Breast epithelium (tissue), 4 donors: ENCODE data around the gene PRSS12. TPM values are rescaled to one million over a fixed set of nuclear protein-coding genes. Genes with fewer than 3 reads are reported as not detected.

ENCODE experiments used
- DNase-seq, 2 donors: peaks; one replicate each; pipeline ENCODE4 v3.0.0-alpha.2; 2019; ENCODE audit warnings: low spot score in 2 of 2
- H3K27ac ChIP-seq, 2 donors: fragments of 200-600 bp; sonication (generic) in 1 of 2; one replicate each; pipeline ENCODE4 v1.5.1; 2016 to 2019; ENCODE audit warnings: mild to moderate bottlenecking in 1 of 2
- H3K27me3 ChIP-seq, 2 donors: fragments of 200-600 bp; sonication (generic) in 1 of 2; one replicate each; pipeline versions ENCODE4 v1.5.1 to v1.6.0; 2017 to 2019; ENCODE audit warnings: control low read depth in 1 of 2, mild to moderate bottlenecking in 1 of 2
- H3K36me3 ChIP-seq: fragments of 200-600 bp; one replicate; pipeline ENCODE4 v1.5.1; 2019
- H3K4me1 ChIP-seq, 2 donors: fragments of 200-600 bp; sonication (generic); one replicate each; pipeline ENCODE4 v1.5.1; 2016 to 2019; ENCODE audit warnings: control low read depth in 1 of 2
- H3K4me3 ChIP-seq, 3 donors: fragments of 200-600 bp; sonication (generic); 1 replicate in 2 of 3; 2 replicates in 1 of 3; pipeline ENCODE4 v1.5.1; 2016 to 2019; ENCODE audit warnings: mild to moderate bottlenecking in 3 of 3, moderate library complexity in 2 of 3
- H3K9me3 ChIP-seq, 2 donors: fragments of 200-600 bp; sonication (generic) in 1 of 2; one replicate each; pipeline ENCODE4 v1.5.1; 2016 to 2019; ENCODE audit warnings: control low read depth in 1 of 2
- CTCF ChIP-seq, 3 donors: fragments of 450-650 bp; IDR thresholded peaks; one replicate each; pipeline ENCODE4 v1.5.1; 2016 to 2017; ENCODE audit warnings: antibody characterized with exemption in 3 of 3, mild to moderate bottlenecking in 3 of 3, moderate library complexity in 3 of 3
- POLR2A ChIP-seq: fragments of 450-650 bp; IDR thresholded peaks from one replicate; pipeline ENCODE4 v1.6.1; 2016; ENCODE audit warnings: antibody characterized with exemption, mild to moderate bottlenecking, moderate library complexity
- POLR2AphosphoS5 ChIP-seq, 3 donors: sonication (generic); formaldehyde crosslinking; IDR thresholded peaks; one replicate each; pipeline ENCODE4 v1.6.1; 2017; ENCODE audit warnings: antibody characterized with exemption in 3 of 3
- intact Hi-C: fragments of 100-400 bp; cut with DNase I; formaldehyde crosslinking; loops from one replicate; pipeline ENCODE4 v1.15.1; 2023; ENCODE audit warnings: low total_unique reads
- total RNA-seq, 3 donors: library from RNA; depleted of rRNA; stranded (reverse); fragments of >200 nt; gene quantifications; one replicate each; pipeline ENCODE4 v1.1.0, GENCODE V29; 2016

PRSS12 gene
- total RNA-seq, 3 donors from 2014 or later, result 0.64 to 3.6 (median 2.2) TPM

GRCh38 chr4:118335774-118336173 is 17.0 kb downstream of the PRSS12 start:
- H3K4me1 ChIP-seq, result no peaks in the 10 kb centered on the region
- H3K27me3 ChIP-seq, result no peaks in the 10 kb centered on the region
- no peaks in the 10 kb centered on the region for H3K36me3 ChIP-seq
- no peak for DNase-seq
- no peak overlapping the region for H3K27ac ChIP-seq
- TF ChIP-seq CTCF (IDR thresholded peaks at IDR 0.05) (no peak), POLR2AphosphoS5 (IDR thresholded peaks at IDR 0.05) (no peak), POLR2A (no peak)
- intact Hi-C loops, result no loop called here
- no peaks in the 10 kb centered on the region for H3K9me3 ChIP-seq
- no peak overlapping the region for H3K4me3 ChIP-seq

- no peaks in the 10 kb centered on the region for H3K36me3 ChIP-seq
- intact Hi-C loops, result no loop called here
- no peak for TF ChIP-seq CTCF (IDR thresholded peaks at IDR 0.05)
- no peaks in the 10 kb centered on the region for H3K4me1 ChIP-seq
- no peaks in the 10 kb centered on the region for H3K27me3 ChIP-seq
- H3K9me3 ChIP-seq, result no peaks in the 10 kb centered on the region
- no peak for DNase-seq
- H3K27ac ChIP-seq, result no peak overlapping the region
- no peak overlapping the region for H3K4me3 ChIP-seq
Measured at GRCh38 chr4:118335324-118335723, 17.5 kb downstream of the PRSS12 start.

- no peak overlapping the region for H3K27ac ChIP-seq
- intact Hi-C loops, result no loop called here
- no peak for DNase-seq
- H3K4me3 ChIP-seq, result no peak overlapping the region
- no peaks in the 10 kb centered on the region for H3K9me3 ChIP-seq
- H3K36me3 ChIP-seq, result no peaks in the 10 kb centered on the region
- no peaks in the 10 kb centered on the region for H3K4me1 ChIP-seq
- no peaks in the 10 kb centered on the region for H3K27me3 ChIP-seq
- TF ChIP-seq CTCF (IDR thresholded peaks at IDR 0.05) (no peak), POLR2A (no peak), POLR2AphosphoS5 (IDR thresholded peaks at IDR 0.05) (no peak)
Measured at GRCh38 chr4:118331352-118331751, 21.5 kb downstream of the PRSS12 start.

- no peaks in the 10 kb centered on the region for H3K27me3 ChIP-seq
- H3K4me1 ChIP-seq, result no peaks in the 10 kb centered on the region
- H3K27ac ChIP-seq, result no peak overlapping the region
- H3K36me3 ChIP-seq, result no peaks in the 10 kb centered on the region
- H3K9me3 ChIP-seq, result no peaks in the 10 kb centered on the region
- DNase-seq, result no peak
- intact Hi-C loops, result no loop called here
- no peak for TF ChIP-seq POLR2A
- no peak for TF ChIP-seq POLR2AphosphoS5 (IDR thresholded peaks at IDR 0.05)
- TF ChIP-seq CTCF (IDR thresholded peaks at IDR 0.05), result no peak
- H3K4me3 ChIP-seq, result no peak overlapping the region
Measured at GRCh38 chr4:118329849-118330248, 23.0 kb downstream of the PRSS12 start.

- Histone ChIP-seq H3K9me3 (no peaks in the 10 kb centered on the region), H3K4me1 (no peaks in the 10 kb centered on the region), H3K27ac (no peak overlapping the region), H3K4me3 (no peak overlapping the region), H3K27me3 (no peaks in the 10 kb centered on the region), H3K36me3 (no peaks in the 10 kb centered on the region)
- TF ChIP-seq POLR2A (no peak), POLR2AphosphoS5 (IDR thresholded peaks at IDR 0.05) (no peak), CTCF (IDR thresholded peaks at IDR 0.05) (no peak)
- intact Hi-C loops, result no loop called here
- no peak for DNase-seq
Measured at GRCh38 chr4:118327554-118328241, 25.1 kb downstream of the PRSS12 start.
